ENCODE data around the gene PSMD1.
"Not testable (repeated sequence)": the region's sequence is repeated elsewhere in the genome, so short reads cannot be mapped to it uniquely, and the experiment has no call there.

The PSMD1 gene

GRCh38 chr2:231191896-231192872 lies 135.5 kb downstream of the PSMD1 start:
- Histone ChIP-seq H3K9me3 (ENCODE audit: control insufficient read depth, insufficient read depth, low read length) (no peaks in the 10 kb centered on the region), H3K9ac (ENCODE audit: low read depth, low read length) (no peak overlapping the region; the same call in 1 of the 2 replicates), H3K4me1 (ENCODE audit: insufficient read depth, low read length) (peaks cover 10% of the 10 kb centered on the region), H3K36me3 (ENCODE audit: insufficient read depth, low read length) (no peaks in the 10 kb centered on the region)

- H3K36me3 ChIP-seq (ENCODE audit: insufficient read depth, low read length): no peaks in the 10 kb centered on the region
These were observed 136.5 kb downstream of the PSMD1 start for GRCh38 chr2:231193216-231193615.

GRCh38 chr2:231196592-231196991 lies 139.9 kb downstream of the PSMD1 start:
- Histone ChIP-seq H3K4me1 (ENCODE audit: insufficient read depth, low read length) (peaks cover 8% of the 10 kb centered on the region), H3K9me3 (ENCODE audit: control insufficient read depth, insufficient read depth, low read length) (no peaks in the 10 kb centered on the region)

More at GRCh38 chr2:231193216-231193615, 136.5 kb downstream of the PSMD1 start:
- peaks cover 10% of the 10 kb centered on the region for H3K4me1 ChIP-seq (ENCODE audit: insufficient read depth, low read length)
- H3K9me3 ChIP-seq (ENCODE audit: control insufficient read depth, insufficient read depth, low read length): no peaks in the 10 kb centered on the region
- no peak overlapping the region for H3K9ac ChIP-seq (ENCODE audit: low read depth, low read length)

GRCh38 chr2:231197196-231197595 lies 140.5 kb downstream of the PSMD1 start:
- not testable (repeated sequence) for H3K9ac ChIP-seq (ENCODE audit: low read depth, low read length); H3K4me1 ChIP-seq (ENCODE audit: insufficient read depth, low read length); H3K36me3 ChIP-seq (ENCODE audit: insufficient read depth, low read length); H3K9me3 ChIP-seq (ENCODE audit: control insufficient read depth, insufficient read depth, low read length)

More at GRCh38 chr2:231196592-231196991, 139.9 kb downstream of the PSMD1 start:
- no peaks in the 10 kb centered on the region for H3K36me3 ChIP-seq (ENCODE audit: insufficient read depth, low read length)
- H3K9ac ChIP-seq (ENCODE audit: low read depth, low read length): no peak overlapping the region

GRCh38 chr2:231197706-231198290 lies 141.1 kb downstream of the PSMD1 start:
- H3K4me1 ChIP-seq (ENCODE audit: insufficient read depth, low read length): peaks cover 5% of the 10 kb centered on the region
- H3K36me3 ChIP-seq (ENCODE audit: insufficient read depth, low read length): no peaks in the 10 kb centered on the region
- H3K9ac ChIP-seq (ENCODE audit: low read depth, low read length): peak overlapping the region; percentile 70
- no peaks in the 10 kb centered on the region for H3K9me3 ChIP-seq (ENCODE audit: control insufficient read depth, insufficient read depth, low read length)

- Histone ChIP-seq H3K4me1 (ENCODE audit: insufficient read depth, low read length) (peaks cover 5% of the 10 kb centered on the region), H3K9me3 (ENCODE audit: control insufficient read depth, insufficient read depth, low read length) (no peaks in the 10 kb centered on the region), H3K36me3 (ENCODE audit: insufficient read depth, low read length) (no peaks in the 10 kb centered on the region), H3K9ac (ENCODE audit: low read depth, low read length) (peak within 1 kb of the TSS; percentile 70)
These were observed 141.9 kb downstream of the PSMD1 start, which contains the start of gene ARMC9 for GRCh38 chr2:231198291-231199173. TSS of gene ARMC9 (plus strand) at chr2:231198631. CDS start at chr2:231206239, 7,608 bp downstream.

GRCh38 chr2:231199219-231199618 lies 142.6 kb downstream of the PSMD1 start:
- peak overlapping the region; percentile 70 for H3K9ac ChIP-seq (ENCODE audit: low read depth, low read length)
- H3K36me3 ChIP-seq (ENCODE audit: insufficient read depth, low read length): no peaks in the 10 kb centered on the region
- H3K4me1 ChIP-seq (ENCODE audit: insufficient read depth, low read length): peaks cover 5% of the 10 kb centered on the region
- H3K9me3 ChIP-seq (ENCODE audit: control insufficient read depth, insufficient read depth, low read length): no peaks in the 10 kb centered on the region

- Histone ChIP-seq H3K36me3 (ENCODE audit: insufficient read depth, low read length) (no peaks in the 10 kb centered on the region), H3K4me1 (ENCODE audit: insufficient read depth, low read length) (peaks cover 5% of the 10 kb centered on the region), H3K9me3 (ENCODE audit: control insufficient read depth, insufficient read depth, low read length) (no peaks in the 10 kb centered on the region), H3K9ac (ENCODE audit: low read depth, low read length) (no peak overlapping the region)
These were observed 144.3 kb downstream of the PSMD1 start for GRCh38 chr2:231200805-231201474.

- no peak overlapping the region for H3K9ac ChIP-seq (ENCODE audit: low read depth, low read length)
- H3K9me3 ChIP-seq (ENCODE audit: control insufficient read depth, insufficient read depth, low read length): no peaks in the 10 kb centered on the region
- H3K4me1 ChIP-seq (ENCODE audit: insufficient read depth, low read length): peaks cover 5% of the 10 kb centered on the region
- H3K36me3 ChIP-seq (ENCODE audit: insufficient read depth, low read length): no peaks in the 10 kb centered on the region
These were observed 144.8 kb downstream of the PSMD1 start for GRCh38 chr2:231201475-231201814.

GRCh38 chr2:231203087-231203486 lies 146.4 kb downstream of the PSMD1 start:
- no peak overlapping the region for H3K9ac ChIP-seq (ENCODE audit: low read depth, low read length)
- H3K36me3 ChIP-seq (ENCODE audit: insufficient read depth, low read length): no peaks in the 10 kb centered on the region
- H3K4me1 ChIP-seq (ENCODE audit: insufficient read depth, low read length): peaks cover 5% of the 10 kb centered on the region
- no peaks in the 10 kb centered on the region for H3K9me3 ChIP-seq (ENCODE audit: control insufficient read depth, insufficient read depth, low read length)

- peaks cover 4% of the 10 kb centered on the region for H3K4me1 ChIP-seq (ENCODE audit: insufficient read depth, low read length)
- H3K9ac ChIP-seq (ENCODE audit: low read depth, low read length): no peak overlapping the region
- no peaks in the 10 kb centered on the region for H3K9me3 ChIP-seq (ENCODE audit: control insufficient read depth, insufficient read depth, low read length)
- no peaks in the 10 kb centered on the region for H3K36me3 ChIP-seq (ENCODE audit: insufficient read depth, low read length)
These were observed 147.5 kb downstream of the PSMD1 start for GRCh38 chr2:231204146-231204545.

GRCh38 chr2:231204581-231204980 lies 147.9 kb downstream of the PSMD1 start:
- Histone ChIP-seq H3K4me1 (ENCODE audit: insufficient read depth, low read length) (no peaks in the 10 kb centered on the region), H3K9me3 (ENCODE audit: control insufficient read depth, insufficient read depth, low read length) (no peaks in the 10 kb centered on the region), H3K9ac (ENCODE audit: low read depth, low read length) (no peak overlapping the region), H3K36me3 (ENCODE audit: insufficient read depth, low read length) (no peaks in the 10 kb centered on the region)

- H3K36me3 ChIP-seq (ENCODE audit: insufficient read depth, low read length): no peaks in the 10 kb centered on the region
- H3K4me1 ChIP-seq (ENCODE audit: insufficient read depth, low read length): no peaks in the 10 kb centered on the region
- H3K9me3 ChIP-seq (ENCODE audit: control insufficient read depth, insufficient read depth, low read length): no peaks in the 10 kb centered on the region
- no peak overlapping the region for H3K9ac ChIP-seq (ENCODE audit: low read depth, low read length)
These were observed 151.1 kb downstream of the PSMD1 start for GRCh38 chr2:231207734-231208133.

GRCh38 chr2:231210782-231211181 lies 154.1 kb downstream of the PSMD1 start:
- H3K9me3 ChIP-seq (ENCODE audit: control insufficient read depth, insufficient read depth, low read length): no peaks in the 10 kb centered on the region
- no peaks in the 10 kb centered on the region for H3K4me1 ChIP-seq (ENCODE audit: insufficient read depth, low read length)
- no peak overlapping the region for H3K9ac ChIP-seq (ENCODE audit: low read depth, low read length)
- peaks cover 6% of the 10 kb centered on the region; the same call in 1 of the 2 replicates for H3K36me3 ChIP-seq (ENCODE audit: insufficient read depth, low read length)

All from ES-I3 (cell line).